GM12892 (cell line): Measurements from ENCODE around the gene FAAP100.

Experiments used
- DNase-seq: peaks from one replicate; pipeline ENCODE4 v3.0.0; 2011; ENCODE audit not compliant: insufficient read length
- FAIRE-seq: peaks from 2 replicates; lab custom pipeline; 2011; peaks lifted over from hg19 to GRCh38; lab: Jason Lieb, UNC
- POLR2A ChIP-seq: IDR thresholded peaks from 2 replicates; pipeline ENCODE4 v1.6.1; 2011; ENCODE audit warnings: low read depth, low read length, control low read depth
- POLR2AphosphoS5 ChIP-seq: IDR thresholded peaks from 2 replicates; pipeline ENCODE4 v1.6.1; 2011; ENCODE audit warnings: low read depth, low read length, control low read depth
- TAF1 ChIP-seq: IDR thresholded peaks from 2 replicates; pipeline ENCODE4 v1.6.1; 2011; ENCODE audit warnings: low read depth, mild to moderate bottlenecking, control low read depth, low read length, borderline replicate concordance

The FAAP100 gene

DNA sequence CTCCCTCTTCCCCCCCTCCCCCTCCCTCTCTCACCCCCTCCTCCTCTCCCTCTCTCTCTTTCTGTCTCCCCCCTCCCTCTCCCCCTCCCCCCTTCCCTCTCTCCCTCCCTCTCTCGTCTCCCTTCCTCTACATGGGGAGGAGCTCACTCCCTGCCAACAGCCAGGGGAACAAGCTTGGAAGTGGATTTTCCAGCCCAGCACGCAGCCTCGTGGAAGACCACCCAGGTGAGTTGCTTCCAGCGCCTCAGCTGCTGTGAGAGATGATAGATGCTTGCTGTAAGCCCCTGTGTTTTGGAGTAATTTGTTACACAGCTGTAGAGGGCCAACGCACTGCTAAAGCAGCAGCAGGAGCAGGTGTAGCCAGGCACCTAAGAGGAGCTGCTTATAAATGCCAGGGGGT is 60.4 kb downstream of the FAAP100 start:
- FAIRE-seq = no peak
- TF ChIP-seq TAF1 = no peak
- TF ChIP-seq POLR2A = no peak
- no peak for TF ChIP-seq POLR2AphosphoS5
- DNase-seq = no peak

DNA sequence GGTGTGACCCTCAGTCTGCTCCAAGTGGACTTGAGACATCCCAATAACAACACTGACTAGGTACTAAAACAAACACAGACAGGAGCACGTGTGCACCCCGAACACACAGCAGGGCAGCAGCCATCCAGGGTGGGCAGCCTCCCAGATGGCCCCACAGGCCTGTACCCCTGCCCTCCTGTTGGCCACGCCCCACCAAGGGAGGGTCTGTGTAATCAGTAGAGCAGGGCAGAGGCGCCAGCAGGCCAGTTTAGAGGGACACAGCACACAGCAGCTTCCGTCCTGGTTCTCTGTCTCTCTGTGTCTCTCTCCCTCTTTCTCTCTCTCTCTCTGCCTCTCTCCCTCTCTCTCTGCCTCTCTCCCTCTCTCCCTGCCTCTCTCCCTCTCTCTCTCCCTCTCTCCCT is 61.0 kb downstream of the FAAP100 start:
- no peak for FAIRE-seq
- DNase-seq = no peak

DNA sequence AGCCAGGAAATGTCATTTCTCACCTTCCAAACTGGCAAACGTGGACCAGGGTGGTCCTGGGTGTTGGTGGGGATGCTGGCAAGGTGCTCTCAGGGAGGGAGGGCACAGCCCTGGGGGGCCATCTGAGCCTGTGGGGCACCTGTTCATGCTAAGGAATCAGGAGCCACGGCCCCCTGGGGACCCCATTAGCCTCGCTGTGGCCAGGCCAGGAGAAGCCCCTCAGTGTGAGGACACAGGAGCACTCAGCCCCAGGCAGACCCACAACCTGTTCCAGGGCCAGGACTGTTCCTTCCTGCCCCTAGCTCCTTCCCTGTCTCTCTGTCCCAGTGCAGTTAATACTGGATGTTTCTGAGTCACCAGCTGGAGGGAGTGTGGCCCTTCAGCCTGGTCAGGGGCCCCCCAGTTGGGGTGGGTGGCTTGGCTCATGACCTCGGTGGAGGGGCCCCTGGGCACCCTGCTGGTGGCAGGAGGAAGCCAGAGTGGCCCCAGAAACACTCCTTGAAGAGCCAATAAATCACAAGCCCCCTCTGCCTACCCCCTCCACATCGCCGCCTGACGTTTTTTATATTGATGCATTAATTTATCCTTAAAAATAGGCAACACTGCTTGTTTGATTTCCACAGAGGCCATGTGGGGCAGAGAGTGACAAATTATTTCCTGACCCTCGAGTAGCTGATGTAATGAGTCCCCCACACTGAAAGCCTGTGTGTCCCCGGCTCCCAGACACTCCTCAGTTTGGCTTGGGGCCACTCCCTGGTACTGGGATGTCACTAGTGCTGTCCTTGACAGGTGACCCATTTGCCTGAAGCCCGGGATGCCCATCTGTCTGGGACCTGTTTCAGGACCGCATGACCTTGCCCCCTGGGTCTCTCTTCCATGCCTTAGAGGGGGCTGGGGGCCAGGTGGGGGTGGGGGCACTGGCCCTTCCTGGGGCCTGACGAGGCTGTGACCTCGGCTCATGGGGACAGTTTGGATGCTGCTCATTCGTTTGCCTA is 61.9 kb downstream of the FAAP100 start:
- no peak for FAIRE-seq
- no peak for DNase-seq
- no peak for TF ChIP-seq POLR2AphosphoS5
- no peak for TF ChIP-seq POLR2A
- no peak for TF ChIP-seq TAF1

More for the DNA sequence above, 61.0 kb downstream of the FAAP100 start:
- TF ChIP-seq TAF1 = no peak
